ENCODE measurements around the gene PRICKLE3. TPM values are rescaled to one million over a fixed set of nuclear protein-coding genes. Genes with fewer than 3 reads are reported as not detected.
"Not testable (repeated sequence)": the region's sequence is repeated elsewhere in the genome, so short reads cannot be mapped to it uniquely, and the experiment has no call there.

PRICKLE3 gene
- total RNA-seq, 2 donors from 2014 or later, result 7.5 to 13.2 TPM

DNA sequence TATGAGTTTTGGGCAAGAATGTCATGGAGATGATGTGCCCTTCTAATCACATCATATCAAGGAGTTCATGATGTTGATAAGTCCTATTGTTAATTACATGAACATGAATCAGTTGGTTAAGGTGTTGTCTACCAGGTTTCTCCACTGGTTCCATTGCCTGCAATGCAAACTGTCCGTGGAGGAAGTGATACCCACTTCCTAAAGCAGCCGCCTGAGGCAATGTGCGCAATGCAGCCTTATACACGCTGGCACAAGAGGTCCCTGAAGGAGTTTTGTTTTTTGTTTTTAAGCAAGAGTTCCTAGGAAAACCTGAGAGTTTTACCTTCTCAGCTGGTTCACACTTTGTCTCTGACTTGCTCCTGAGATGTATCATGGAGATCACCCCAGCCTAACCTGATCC is 56.7 kb downstream of the PRICKLE3 start:
- no peaks in the 10 kb centered on the region for H3K36me3 ChIP-seq (replicated peaks in 1 of 2; ENCODE audit: insufficient read depth in 1 of 2, low read depth in 2 of 2)
- WGBS, 2 donors, result 50 to 89% methylated on average over 4 of the region's 4 CpGs
- no peak overlapping the region for H3K27ac ChIP-seq
- H3K9me3 ChIP-seq, result no peaks in the 10 kb centered on the region
- TF ChIP-seq, protein P1, sequence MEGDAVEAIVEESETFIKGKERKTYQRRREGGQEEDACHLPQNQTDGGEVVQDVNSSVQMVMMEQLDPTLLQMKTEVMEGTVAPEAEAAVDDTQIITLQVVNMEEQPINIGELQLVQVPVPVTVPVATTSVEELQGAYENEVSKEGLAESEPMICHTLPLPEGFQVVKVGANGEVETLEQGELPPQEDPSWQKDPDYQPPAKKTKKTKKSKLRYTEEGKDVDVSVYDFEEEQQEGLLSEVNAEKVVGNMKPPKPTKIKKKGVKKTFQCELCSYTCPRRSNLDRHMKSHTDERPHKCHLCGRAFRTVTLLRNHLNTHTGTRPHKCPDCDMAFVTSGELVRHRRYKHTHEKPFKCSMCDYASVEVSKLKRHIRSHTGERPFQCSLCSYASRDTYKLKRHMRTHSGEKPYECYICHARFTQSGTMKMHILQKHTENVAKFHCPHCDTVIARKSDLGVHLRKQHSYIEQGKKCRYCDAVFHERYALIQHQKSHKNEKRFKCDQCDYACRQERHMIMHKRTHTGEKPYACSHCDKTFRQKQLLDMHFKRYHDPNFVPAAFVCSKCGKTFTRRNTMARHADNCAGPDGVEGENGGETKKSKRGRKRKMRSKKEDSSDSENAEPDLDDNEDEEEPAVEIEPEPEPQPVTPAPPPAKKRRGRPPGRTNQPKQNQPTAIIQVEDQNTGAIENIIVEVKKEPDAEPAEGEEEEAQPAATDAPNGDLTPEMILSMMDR (IDR thresholded peaks at IDR 0.05), result no peak
- no peak for TF ChIP-seq POLR2A (IDR thresholded peaks at IDR 0.05)
- no peak overlapping the region for H3K4me3 ChIP-seq
- no peak for DNase-seq
- no peaks in the 10 kb centered on the region for H3K27me3 ChIP-seq
- ATAC-seq, result no peak
- intact Hi-C loops (cut with DNase I), result no loop called here
- H3K4me1 ChIP-seq, result no peaks in the 10 kb centered on the region

- H3K36me3 ChIP-seq (replicated peaks in 1 of 2; ENCODE audit: insufficient read depth in 1 of 2, low read depth in 2 of 2); H3K27me3 ChIP-seq; ATAC-seq; H3K4me1 ChIP-seq; H3K9me3 ChIP-seq; DNase-seq; H3K4me3 ChIP-seq; H3K27ac ChIP-seq; intact Hi-C loops (cut with DNase I): not testable (repeated sequence)
- 55 to 65% methylated on average over 4 to 13 of the region's 13 CpGs for WGBS, 2 donors
Observed at GRCh38 chrX:49127742-49128258, 58.4 kb downstream of the PRICKLE3 start.

Small RNAs within 50 kb of the gene (small RNA-seq; reads per million reads assigned to genes)
- not detected for gene RN7SL262P

Other genes starting within 250 kb of the PRICKLE3 start
- gene OTUD5, start 228.8 kb downstream of the PRICKLE3 start, total RNA-seq, result 10 to 100 TPM; 23.6 to 40.2 TPM
- gene KCND1, start 214.5 kb downstream of the PRICKLE3 start, total RNA-seq, result 1 to 10 TPM in 1 of 2 donors, under 1 TPM in 1; 0.52 to 1.3 TPM
- gene GRIPAP1, start 184.1 kb downstream of the PRICKLE3 start, total RNA-seq, result 10 to 100 TPM; 22.8 to 42.5 TPM
- gene TFE3, start 143.0 kb downstream of the PRICKLE3 start, total RNA-seq, result 10 to 100 TPM; 24.9 to 71.9 TPM
- gene CCDC120, start 127.4 kb downstream of the PRICKLE3 start, total RNA-seq, result 10 to 100 TPM in 1 of 2 donors, 1 to 10 TPM in 1; 6.5 to 13.8 TPM
- gene PRAF2, start 112.4 kb downstream of the PRICKLE3 start, total RNA-seq, result 10 to 100 TPM in 1 of 2 donors, 1 to 10 TPM in 1; 5.4 to 10.9 TPM
- 10 to 100 TPM; 59.4 to 77.1 TPM for gene WDR45, start 106.5 kb downstream of the PRICKLE3 start, total RNA-seq
- 10 to 100 TPM; 12.9 to 15.3 TPM for gene GPKOW, start 62.6 kb downstream of the PRICKLE3 start, total RNA-seq
- 10 to 100 TPM; 13.2 to 40.9 TPM for gene MAGIX, start 23.6 kb downstream of the PRICKLE3 start, total RNA-seq
- gene PLP2, start 14.5 kb downstream of the PRICKLE3 start, total RNA-seq, result 10 to 100 TPM; 19.4 to 30.1 TPM
- gene SYP, start 13.8 kb upstream of the PRICKLE3 start, total RNA-seq, result 1 to 10 TPM; 5.4 to 6.6 TPM
- gene CACNA1F, start 47.0 kb upstream of the PRICKLE3 start, total RNA-seq, result under 1 TPM in 1 of 2 donors, not detected in 1; 0.26 TPM
- gene CCDC22, start 49.1 kb upstream of the PRICKLE3 start, total RNA-seq, result 1 to 10 TPM; 8.2 to 9.1 TPM
- gene FOXP3, start 78.3 kb upstream of the PRICKLE3 start, total RNA-seq, result not detected
- 10 to 100 TPM in 1 of 2 donors, 1 to 10 TPM in 1; 3.0 to 16.3 TPM for gene PPP1R3F, start 83.4 kb upstream of the PRICKLE3 start, total RNA-seq
- gene GAGE10, start 117.3 kb upstream of the PRICKLE3 start, total RNA-seq, result not detected
- gene GAGE12J, start 135.7 kb upstream of the PRICKLE3 start, total RNA-seq, result not detected
- not detected for gene GAGE13, start 145.2 kb upstream of the PRICKLE3 start, total RNA-seq